ENCODE measurements around the gene TNIK.

GRCh38 chr3:171311784-171312183 is 148.4 kb downstream of the TNIK start:
- no peak for TF ChIP-seq CTCF (IDR thresholded peaks at IDR 0.05)
- TF ChIP-seq POLR2A (IDR thresholded peaks at IDR 0.05), result no peak

All from stomach (tissue), 4 donors.